Body of pancreas (tissue), 4 donors: ENCODE measurements around the gene CBY1.

ENCODE experiments used
- POLR2A ChIP-seq, 3 donors: fragments of 450-650 bp; IDR thresholded peaks; one replicate each; pipeline ENCODE4 v1.6.1; 2016; ENCODE audit warnings: antibody characterized with exemption in 3 of 3, mild to moderate bottlenecking in 2 of 3
- TF ChIP-seq, protein P1 (sequence below), 7 experiments: fragments of 450-650 bp in 4 of 7; fragments of 200-600 bp in 3 of 7; sonication (generic) in 3 of 7; IDR thresholded peaks; one replicate each; pipeline ENCODE4 v1.5.1; 2016 to 2019; ENCODE audit warnings: antibody characterized with exemption in 7 of 7

DNA sequence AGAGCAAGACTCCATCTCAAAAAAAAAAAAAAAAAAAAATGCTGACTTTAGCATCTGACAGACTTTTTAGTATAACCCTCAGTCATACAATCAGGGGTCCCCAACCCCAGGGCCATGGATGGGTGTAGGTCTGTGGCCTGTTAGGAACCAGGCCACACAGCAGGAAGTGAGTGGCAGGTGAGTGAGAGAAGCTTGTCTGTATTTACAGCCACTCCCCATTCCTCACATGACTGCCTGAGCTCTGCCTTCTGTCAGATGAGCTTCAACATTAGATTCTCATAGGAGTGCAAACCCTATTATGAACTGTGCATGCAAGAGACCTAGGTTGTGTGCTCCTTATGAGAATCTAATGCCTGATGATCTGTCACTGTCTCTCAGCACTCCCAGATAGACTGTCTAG lies 3.6 kb upstream of the CBY1 start:
- TF ChIP-seq, protein P1, sequence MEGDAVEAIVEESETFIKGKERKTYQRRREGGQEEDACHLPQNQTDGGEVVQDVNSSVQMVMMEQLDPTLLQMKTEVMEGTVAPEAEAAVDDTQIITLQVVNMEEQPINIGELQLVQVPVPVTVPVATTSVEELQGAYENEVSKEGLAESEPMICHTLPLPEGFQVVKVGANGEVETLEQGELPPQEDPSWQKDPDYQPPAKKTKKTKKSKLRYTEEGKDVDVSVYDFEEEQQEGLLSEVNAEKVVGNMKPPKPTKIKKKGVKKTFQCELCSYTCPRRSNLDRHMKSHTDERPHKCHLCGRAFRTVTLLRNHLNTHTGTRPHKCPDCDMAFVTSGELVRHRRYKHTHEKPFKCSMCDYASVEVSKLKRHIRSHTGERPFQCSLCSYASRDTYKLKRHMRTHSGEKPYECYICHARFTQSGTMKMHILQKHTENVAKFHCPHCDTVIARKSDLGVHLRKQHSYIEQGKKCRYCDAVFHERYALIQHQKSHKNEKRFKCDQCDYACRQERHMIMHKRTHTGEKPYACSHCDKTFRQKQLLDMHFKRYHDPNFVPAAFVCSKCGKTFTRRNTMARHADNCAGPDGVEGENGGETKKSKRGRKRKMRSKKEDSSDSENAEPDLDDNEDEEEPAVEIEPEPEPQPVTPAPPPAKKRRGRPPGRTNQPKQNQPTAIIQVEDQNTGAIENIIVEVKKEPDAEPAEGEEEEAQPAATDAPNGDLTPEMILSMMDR (IDR thresholded peaks at IDR 0.05), result no peak
- TF ChIP-seq POLR2A (IDR thresholded peaks at IDR 0.05), result no peak
